Medulla oblongata (tissue), 1 donor: ENCODE data around the gene MNAT1.
"Not testable (repeated sequence)": the region's sequence is repeated elsewhere in the genome, so short reads cannot be mapped to it uniquely, and the experiment has no call there.

ENCODE experiments used
- DNase-seq: peaks from one replicate; pipeline ENCODE4 v3.0.0-alpha.2; 2015; ENCODE audit errors: extremely low spot score

The MNAT1 gene

GRCh38 chr14:60805841-60806430 is 71.4 kb downstream of the MNAT1 start:
- DNase-seq: no peak

GRCh38 chr14:60807247-60807646 is 72.7 kb downstream of the MNAT1 start:
- no peak for DNase-seq

GRCh38 chr14:60807971-60808370 is 73.4 kb downstream of the MNAT1 start:
- DNase-seq: no peak

GRCh38 chr14:60812987-60813386 is 78.4 kb downstream of the MNAT1 start:
- no peak for DNase-seq

GRCh38 chr14:60815371-60815770 is 80.8 kb downstream of the MNAT1 start:
- no peak for DNase-seq

GRCh38 chr14:60817113-60817512 is 82.6 kb downstream of the MNAT1 start:
- no peak for DNase-seq

GRCh38 chr14:60819575-60819974 is 85.0 kb downstream of the MNAT1 start:
- DNase-seq: no peak

- no peak for DNase-seq
These were observed 104.0 kb downstream of the MNAT1 start for GRCh38 chr14:60838601-60839000.

GRCh38 chr14:60839057-60839456 is 104.5 kb downstream of the MNAT1 start:
- DNase-seq: no peak

- DNase-seq: no peak
These were observed 105.1 kb downstream of the MNAT1 start for GRCh38 chr14:60839657-60840056.

- DNase-seq: no peak
These were observed 105.8 kb downstream of the MNAT1 start for GRCh38 chr14:60840313-60840712.

- no peak for DNase-seq
These were observed 111.0 kb downstream of the MNAT1 start for GRCh38 chr14:60845523-60845922.

- no peak for DNase-seq
These were observed 113.5 kb downstream of the MNAT1 start for GRCh38 chr14:60848066-60848465.

- not testable (repeated sequence) for DNase-seq
These were observed 117.1 kb downstream of the MNAT1 start for GRCh38 chr14:60851692-60852091.

- DNase-seq: no peak
These were observed 121.5 kb downstream of the MNAT1 start for GRCh38 chr14:60856111-60856510.

GRCh38 chr14:60859525-60859924 is 125.0 kb downstream of the MNAT1 start:
- no peak for DNase-seq

GRCh38 chr14:60861545-60862140 is 127.1 kb downstream of the MNAT1 start:
- no peak for DNase-seq

- DNase-seq: peak; percentile 10
These were observed 127.7 kb downstream of the MNAT1 start for GRCh38 chr14:60862283-60862682.

- DNase-seq: no peak
These were observed 128.7 kb downstream of the MNAT1 start for GRCh38 chr14:60863249-60863648.

GRCh38 chr14:60865378-60866127 is 131.0 kb downstream of the MNAT1 start:
- no peak for DNase-seq

GRCh38 chr14:60867503-60868172 is 133.1 kb downstream of the MNAT1 start:
- DNase-seq: no peak

- no peak for DNase-seq
These were observed 143.6 kb downstream of the MNAT1 start for GRCh38 chr14:60878121-60878520.

- DNase-seq: no peak
These were observed 144.0 kb downstream of the MNAT1 start for GRCh38 chr14:60878536-60878935.
